Bronchial epithelial cell (primary cell): ENCODE results near the gene UBE2J2. TPM values are rescaled to one million over a fixed set of nuclear protein-coding genes. Genes with fewer than 3 reads are reported as not detected.

ENCODE experiments used
- DNase-seq: peaks from one replicate; pipeline ENCODE4 v3.0.0-alpha.2; 2010; ENCODE audit warnings: low read depth
- FAIRE-seq: peaks from 2 replicates; lab custom pipeline; 2011; peaks lifted over from hg19 to GRCh38; lab: Jason Lieb, UNC
- H3K27me3 ChIP-seq: 2 replicates; pipeline ENCODE4 v1.5.1; 2011; ENCODE audit warnings: low read length; ENCODE audit not compliant: control insufficient read depth, insufficient read depth
- H3K36me3 ChIP-seq: 2 replicates; pipeline ENCODE4 v1.5.1; 2011; ENCODE audit warnings: low read length; ENCODE audit not compliant: control insufficient read depth, insufficient read depth
- H3K4me3 ChIP-seq: 2 replicates; pipeline ENCODE4 v1.5.1; 2011; ENCODE audit warnings: mild to moderate bottlenecking, low read depth, low read length, control low read depth
- CTCF ChIP-seq: IDR thresholded peaks from 2 replicates; pipeline ENCODE4 v1.5.1; 2011; ENCODE audit warnings: mild to moderate bottlenecking, moderate library complexity, low read length, control low read depth, inconsistent platforms; ENCODE audit not compliant: insufficient read depth, severe bottlenecking
- total RNA-seq: library from RNA; depleted of rRNA; stranded (reverse); fragments of >200 nt; gene quantifications from 2 replicates; pipeline ENCODE4 v1.2.1, GENCODE V29; 2014

Gene UBE2J2
- total RNA-seq, 1 donor from 2014 or later, result 41.3 TPM

GRCh38 chr1:1246577-1247340 lies 26.9 kb downstream of the UBE2J2 start, which contains the start of gene C1QTNF12:
TSS of gene C1QTNF12 (minus strand) at chr1:1246722. CDS start at chr1:1246690, 32 bp downstream.
- H3K36me3 ChIP-seq, result no peaks in the 10 kb centered on the region
- no peak for TF ChIP-seq CTCF
- H3K4me3 ChIP-seq, result no peak within 1 kb of the TSS
- H3K27me3 ChIP-seq, result no peaks in the 10 kb centered on the region
- no peak for DNase-seq
- FAIRE-seq, result no peak

DNA sequence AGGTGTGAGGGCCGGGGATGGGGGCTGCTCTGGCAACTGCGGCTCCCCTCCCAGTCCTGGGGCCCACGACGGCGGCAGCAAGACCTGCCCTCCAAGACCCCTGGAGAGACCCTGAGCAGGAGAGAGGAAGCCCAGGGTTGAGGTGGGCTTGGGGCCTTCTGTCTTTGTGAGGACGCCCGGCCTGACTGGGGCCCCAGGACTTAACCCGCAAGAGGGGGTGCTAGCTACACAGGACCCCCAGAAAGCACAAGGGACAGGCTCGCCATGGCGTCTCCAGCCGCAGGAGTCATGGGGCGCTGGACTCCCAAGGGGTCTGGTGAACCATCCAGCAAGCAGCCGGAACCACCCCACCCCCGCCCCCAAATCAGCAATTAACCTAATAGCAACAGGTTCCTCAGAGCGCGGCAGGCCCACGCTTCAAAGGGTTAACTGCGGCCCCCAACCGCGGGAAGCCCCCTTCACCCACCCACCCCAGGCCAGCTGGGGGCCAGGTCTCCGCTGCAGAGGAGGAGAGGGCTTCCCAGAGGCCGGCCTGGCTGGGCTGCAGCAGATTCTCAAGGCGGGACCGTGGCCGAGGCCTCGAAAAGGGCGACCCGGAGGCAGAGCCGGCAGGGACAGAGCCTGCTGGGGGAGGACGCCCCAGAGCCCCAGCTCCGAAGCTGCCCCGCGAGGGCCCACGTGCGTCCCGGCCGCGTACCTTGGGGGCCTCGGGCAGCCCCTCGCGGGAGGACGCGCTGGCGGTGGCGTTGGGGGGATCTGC lies 27.7 kb downstream of the UBE2J2 start:
- no peak for TF ChIP-seq CTCF
- Histone ChIP-seq H3K27me3 (no peaks in the 10 kb centered on the region), H3K36me3 (no peaks in the 10 kb centered on the region), H3K4me3 (no peak overlapping the region)
- no peak for DNase-seq
- FAIRE-seq, result no peak

DNA sequence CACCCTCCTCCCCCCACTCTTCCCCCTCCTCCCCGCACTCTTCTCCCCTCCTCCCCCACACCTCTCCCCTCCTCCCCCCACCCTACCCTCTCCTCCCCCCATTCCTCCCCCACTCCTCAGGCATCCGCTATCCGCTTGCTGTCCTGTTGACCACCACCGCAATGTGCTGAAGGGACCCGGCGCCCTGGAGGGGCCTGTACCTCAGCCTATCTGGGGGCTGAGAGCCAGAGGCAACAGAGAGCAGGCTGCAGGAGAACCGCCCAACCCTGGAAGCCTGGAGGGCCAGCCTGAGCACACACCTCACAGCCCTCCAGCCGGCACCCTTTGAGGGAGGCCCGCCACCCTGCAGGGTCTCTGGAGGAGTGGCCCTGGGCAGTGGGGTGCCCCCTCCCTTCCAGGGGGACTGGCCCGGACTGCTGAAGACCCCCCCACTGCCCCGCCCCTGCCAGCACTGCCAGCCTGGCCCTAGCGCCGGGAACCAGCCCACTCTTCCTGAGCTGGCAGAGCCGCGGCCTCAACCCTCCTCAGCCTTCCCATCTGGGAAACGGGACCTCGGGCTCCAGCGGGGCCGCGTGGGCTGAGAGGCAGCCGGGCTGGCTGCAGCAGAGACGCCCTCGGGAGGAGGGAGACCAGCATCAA lies 28.4 kb downstream of the UBE2J2 start:
- DNase-seq, result no peak
- no peak for TF ChIP-seq CTCF
- Histone ChIP-seq H3K36me3 (no peaks in the 10 kb centered on the region), H3K27me3 (no peaks in the 10 kb centered on the region), H3K4me3 (no peak overlapping the region)
- no peak for FAIRE-seq

DNA sequence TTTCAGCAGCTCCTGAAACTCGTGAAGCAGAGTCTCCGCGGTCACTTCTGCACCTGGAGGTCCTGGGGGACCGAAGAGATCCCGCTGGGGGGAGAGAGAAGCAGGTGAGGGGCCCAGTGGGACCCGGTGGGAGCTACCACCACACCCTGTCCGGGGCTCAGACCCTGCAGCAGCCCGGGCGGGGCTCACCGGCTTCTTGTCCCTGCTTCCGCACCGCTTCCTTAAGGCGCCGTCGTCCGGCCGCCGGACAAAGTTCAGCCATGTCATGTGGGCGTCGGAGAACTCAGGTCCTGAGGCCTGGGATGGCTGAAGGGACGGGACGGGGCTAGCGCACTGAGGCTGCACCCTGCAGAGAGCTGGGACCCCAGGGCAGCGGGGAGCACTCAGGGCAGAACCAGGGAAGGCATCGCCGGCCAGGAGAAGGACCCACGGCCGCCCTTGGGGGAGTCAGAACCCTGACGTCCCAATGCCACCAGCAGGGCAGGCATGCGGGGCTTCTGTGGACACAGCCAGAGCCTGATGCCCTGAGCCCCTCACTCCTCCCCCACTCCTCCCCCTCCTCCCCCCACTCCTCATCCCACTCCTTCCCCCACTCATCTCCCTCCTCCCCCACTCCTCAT lies 29.4 kb downstream of the UBE2J2 start:
- no peak for DNase-seq
- Histone ChIP-seq H3K4me3 (no peak overlapping the region), H3K27me3 (no peaks in the 10 kb centered on the region), H3K36me3 (no peaks in the 10 kb centered on the region)
- FAIRE-seq, result no peak
- TF ChIP-seq CTCF, result no peak

DNA sequence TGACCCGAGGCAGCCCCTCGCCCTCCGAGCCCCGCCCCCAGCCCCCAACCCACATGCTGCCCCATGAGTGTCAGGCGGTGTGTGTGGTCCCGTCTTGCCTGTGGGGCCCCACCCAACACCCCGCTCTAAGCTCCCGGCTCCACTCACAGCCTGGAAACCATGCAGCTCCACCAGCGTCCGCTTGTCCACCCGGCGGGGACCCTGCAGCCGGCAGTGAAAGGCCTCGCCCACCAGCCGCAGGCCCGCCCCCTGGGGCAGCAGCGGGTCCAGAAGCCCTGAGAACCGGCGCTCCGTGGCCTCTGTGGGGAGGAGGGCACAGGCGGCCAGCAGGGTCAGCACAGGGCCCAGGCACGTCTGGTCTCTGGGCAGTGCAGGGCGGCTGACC lies 29.9 kb downstream of the UBE2J2 start:
- no peak for DNase-seq
- no peak for FAIRE-seq
- Histone ChIP-seq H3K36me3 (no peaks in the 10 kb centered on the region), H3K27me3 (no peaks in the 10 kb centered on the region), H3K4me3 (no peak overlapping the region)
- TF ChIP-seq CTCF, result no peak
